ENCODE results near the gene DDX41.

- TF ChIP-seq, protein P1, sequence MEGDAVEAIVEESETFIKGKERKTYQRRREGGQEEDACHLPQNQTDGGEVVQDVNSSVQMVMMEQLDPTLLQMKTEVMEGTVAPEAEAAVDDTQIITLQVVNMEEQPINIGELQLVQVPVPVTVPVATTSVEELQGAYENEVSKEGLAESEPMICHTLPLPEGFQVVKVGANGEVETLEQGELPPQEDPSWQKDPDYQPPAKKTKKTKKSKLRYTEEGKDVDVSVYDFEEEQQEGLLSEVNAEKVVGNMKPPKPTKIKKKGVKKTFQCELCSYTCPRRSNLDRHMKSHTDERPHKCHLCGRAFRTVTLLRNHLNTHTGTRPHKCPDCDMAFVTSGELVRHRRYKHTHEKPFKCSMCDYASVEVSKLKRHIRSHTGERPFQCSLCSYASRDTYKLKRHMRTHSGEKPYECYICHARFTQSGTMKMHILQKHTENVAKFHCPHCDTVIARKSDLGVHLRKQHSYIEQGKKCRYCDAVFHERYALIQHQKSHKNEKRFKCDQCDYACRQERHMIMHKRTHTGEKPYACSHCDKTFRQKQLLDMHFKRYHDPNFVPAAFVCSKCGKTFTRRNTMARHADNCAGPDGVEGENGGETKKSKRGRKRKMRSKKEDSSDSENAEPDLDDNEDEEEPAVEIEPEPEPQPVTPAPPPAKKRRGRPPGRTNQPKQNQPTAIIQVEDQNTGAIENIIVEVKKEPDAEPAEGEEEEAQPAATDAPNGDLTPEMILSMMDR (IDR thresholded peaks at IDR 0.05) = no peak
- TF ChIP-seq POLR2A (IDR thresholded peaks at IDR 0.05) = no peak
- TF ChIP-seq POLR2AphosphoS5 (IDR thresholded peaks at IDR 0.05; ENCODE audit: insufficient read depth in 1 of 2, low read depth in 1 of 2) = no peak
These were observed 31.0 kb upstream of the DDX41 start for GRCh38 chr5:177547736-177548135.

Measured in vagina (tissue), 2 donors.